ENCODE measurements around the gene LOXL1. TPM values are rescaled to one million over a fixed set of nuclear protein-coding genes. Genes with fewer than 3 reads are reported as not detected.

Gene LOXL1
- total and polyA plus RNA-seq, 9 of the 15 experiments (the other 6 are each of a cell fraction or from before 2014, with no cell fraction given) = 0.14 TPM; not detected in 8

- TF ChIP-seq KDM2B (CRISPR knock-in tag; IDR thresholded peaks at IDR 0.05) (no peak), GABPA (tag; conservative IDR thresholded peaks at IDR 0.05; ENCODE audit: low read depth) (peak; percentile 65), VEZF1 (CRISPR knock-in tag; IDR thresholded peaks at IDR 0.05) (no peak), JUND (IDR thresholded peaks at IDR 0.05; ENCODE audit: borderline replicate concordance, low read depth, low read length) (peak; percentile 8; the same call in 1 of the 2 replicates), JUND (tag; IDR thresholded peaks at IDR 0.05; ENCODE audit: borderline replicate concordance, low read depth, low read length) (no peak; the same call in 2 of the 3 replicates), ZNF224 (CRISPR knock-in tag; IDR thresholded peaks at IDR 0.05) (no peak), KAT2B (IDR thresholded peaks at IDR 0.05; ENCODE audit: low read depth, low read length) (no peak), ZFP1 (CRISPR knock-in tag; IDR thresholded peaks at IDR 0.05) (no peak), ESRRA (IDR thresholded peaks at IDR 0.05; ENCODE audit: borderline replicate concordance, low read depth) (peak; percentile 67; the same call in 1 of the 2 replicates), PREB (CRISPR knock-in tag; IDR thresholded peaks at IDR 0.05) (no peak), SRSF1 (IDR thresholded peaks at IDR 0.05; ENCODE audit: low read depth, low read length) (no peak), ZNF384 (IDR thresholded peaks at IDR 0.05; ENCODE audit: low read depth, low read length) (no peak), KHSRP (IDR thresholded peaks at IDR 0.05) (no peak), ZBTB17 (CRISPR knock-in tag; IDR thresholded peaks at IDR 0.05) (no peak), HMGXB4 (CRISPR knock-in tag; IDR thresholded peaks at IDR 0.05) (no peak), MAFG (tag; conservative IDR thresholded peaks at IDR 0.05) (no peak), RB1 (IDR thresholded peaks at IDR 0.05; ENCODE audit: low read depth) (peak; percentile 72; the same call in 1 of the 2 replicates), KLF10 (CRISPR knock-in tag; IDR thresholded peaks at IDR 0.05) (no peak), ARNT (IDR thresholded peaks at IDR 0.05) (no peak), BCLAF1 (IDR thresholded peaks at IDR 0.05; ENCODE audit: borderline replicate concordance in 1 of 2, control insufficient read depth in 1 of 2, low read depth in 2 of 2, low read length in 1 of 2) (no peak), FOXK2 (conservative IDR thresholded peaks at IDR 0.05 in 1 of 2, IDR thresholded peaks at IDR 0.05 in 1 of 2; ENCODE audit: low read depth in 2 of 2) (no peak)
Measured at GRCh38 chr15:73950831-73951561, 24.7 kb downstream of the LOXL1 start (continued).

Data from K562 (cell line).